ENCODE results near the gene ITSN1.

GRCh38 chr21:33750017-33750416 lies 107.7 kb downstream of the ITSN1 start:
- no peak for TF ChIP-seq CTCF (IDR thresholded peaks at IDR 0.05 in 4 of 5, conservative IDR thresholded peaks at IDR 0.05 in 1 of 5)
- TF ChIP-seq POLR2A (IDR thresholded peaks at IDR 0.05), result no peak

Data from gastrocnemius medialis (tissue), 4 donors.